ENCODE data around the gene KIF21A.

The KIF21A gene

DNA sequence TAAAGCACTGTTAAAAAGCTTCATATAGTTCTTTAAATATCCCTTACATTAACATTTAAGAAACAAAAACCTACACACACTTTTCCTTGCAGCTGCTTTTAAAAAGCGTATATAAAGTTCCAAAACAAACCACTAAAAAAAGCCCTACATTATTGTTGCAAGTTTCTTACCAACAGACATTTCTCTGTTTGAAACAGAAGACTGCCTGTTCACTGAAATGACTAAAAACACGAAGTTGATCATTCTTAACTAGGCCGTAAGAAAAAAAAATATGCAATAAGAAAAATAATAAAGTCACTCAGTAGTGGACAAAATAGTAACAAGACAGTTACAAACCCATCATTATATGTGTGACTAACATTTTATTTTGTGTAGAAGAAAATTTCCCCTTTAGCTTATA lies 37.3 kb downstream of the KIF21A start:
- no peaks in the 10 kb centered on the region for H3K9me2 ChIP-seq (replicated peaks; ENCODE audit: insufficient read depth, low read length)
- H3K36me3 ChIP-seq (ENCODE audit: low read length), result no peaks in the 10 kb centered on the region
- H3K4me2 ChIP-seq (ENCODE audit: low read depth, low read length, poor library complexity, severe bottlenecking), result no peak overlapping the region
- H3K27me3 ChIP-seq (ENCODE audit: low read length), result no peaks in the 10 kb centered on the region
- H3K27ac ChIP-seq (ENCODE audit: low read depth, low read length), result no peak overlapping the region
- no peaks in the 10 kb centered on the region for H4K20me1 ChIP-seq (ENCODE audit: low read depth, low read length)
- no peaks in the 10 kb centered on the region for H3K79me2 ChIP-seq (ENCODE audit: insufficient read depth, low read length)
- H3K4me3 ChIP-seq (ENCODE audit: insufficient read depth, low read length, poor library complexity, severe bottlenecking), result no peak overlapping the region
- H3F3A ChIP-seq (ENCODE audit: insufficient read depth), result no peaks in the 10 kb centered on the region
- H3K9me3 ChIP-seq (ENCODE audit: insufficient read depth, low read length), result no peaks in the 10 kb centered on the region
- peak overlapping the region; percentile 14 for H2AFZ ChIP-seq (ENCODE audit: low read depth, low read length, severe bottlenecking)
- TF ChIP-seq EZH2phosphoT487 (conservative IDR thresholded peaks at IDR 0.05; ENCODE audit: low read length), result no peak
- TF ChIP-seq, protein P1, sequence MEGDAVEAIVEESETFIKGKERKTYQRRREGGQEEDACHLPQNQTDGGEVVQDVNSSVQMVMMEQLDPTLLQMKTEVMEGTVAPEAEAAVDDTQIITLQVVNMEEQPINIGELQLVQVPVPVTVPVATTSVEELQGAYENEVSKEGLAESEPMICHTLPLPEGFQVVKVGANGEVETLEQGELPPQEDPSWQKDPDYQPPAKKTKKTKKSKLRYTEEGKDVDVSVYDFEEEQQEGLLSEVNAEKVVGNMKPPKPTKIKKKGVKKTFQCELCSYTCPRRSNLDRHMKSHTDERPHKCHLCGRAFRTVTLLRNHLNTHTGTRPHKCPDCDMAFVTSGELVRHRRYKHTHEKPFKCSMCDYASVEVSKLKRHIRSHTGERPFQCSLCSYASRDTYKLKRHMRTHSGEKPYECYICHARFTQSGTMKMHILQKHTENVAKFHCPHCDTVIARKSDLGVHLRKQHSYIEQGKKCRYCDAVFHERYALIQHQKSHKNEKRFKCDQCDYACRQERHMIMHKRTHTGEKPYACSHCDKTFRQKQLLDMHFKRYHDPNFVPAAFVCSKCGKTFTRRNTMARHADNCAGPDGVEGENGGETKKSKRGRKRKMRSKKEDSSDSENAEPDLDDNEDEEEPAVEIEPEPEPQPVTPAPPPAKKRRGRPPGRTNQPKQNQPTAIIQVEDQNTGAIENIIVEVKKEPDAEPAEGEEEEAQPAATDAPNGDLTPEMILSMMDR (IDR thresholded peaks at IDR 0.05; ENCODE audit: insufficient read depth, low read length, poor library complexity, severe bottlenecking), result no peak
- H3K9ac ChIP-seq (ENCODE audit: low read length), result no peak overlapping the region

DNA sequence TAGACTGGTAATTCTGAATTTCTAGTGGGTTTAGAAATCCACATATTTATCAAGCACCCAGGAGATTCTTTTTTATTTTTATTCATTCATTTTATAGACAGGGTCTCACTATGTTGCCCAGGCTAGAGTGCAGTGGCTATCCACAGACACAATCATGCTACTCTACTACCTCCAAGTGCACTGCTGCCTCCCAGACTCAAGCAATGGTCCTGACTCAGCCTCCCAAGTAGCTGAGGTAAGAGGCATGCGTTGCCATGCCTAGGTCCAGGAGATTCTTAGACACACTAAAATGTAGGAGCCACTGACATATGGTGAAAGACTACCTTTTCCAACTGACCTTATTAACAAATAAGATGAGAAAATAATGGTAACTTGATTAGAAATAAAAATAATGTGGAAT lies 38.9 kb downstream of the KIF21A start:
- Histone ChIP-seq H3K27me3 (ENCODE audit: low read length) (no peaks in the 10 kb centered on the region), H3F3A (ENCODE audit: insufficient read depth) (no peaks in the 10 kb centered on the region), H2AFZ (ENCODE audit: low read depth, low read length, severe bottlenecking) (no peak overlapping the region), H3K9me3 (ENCODE audit: insufficient read depth, low read length) (no peaks in the 10 kb centered on the region), H3K27ac (ENCODE audit: low read depth, low read length) (no peak overlapping the region), H3K4me3 (ENCODE audit: insufficient read depth, low read length, poor library complexity, severe bottlenecking) (no peak overlapping the region), H3K9me2 (replicated peaks; ENCODE audit: insufficient read depth, low read length) (no peaks in the 10 kb centered on the region), H4K20me1 (ENCODE audit: low read depth, low read length) (no peaks in the 10 kb centered on the region), H3K79me2 (ENCODE audit: insufficient read depth, low read length) (no peaks in the 10 kb centered on the region), H3K4me2 (ENCODE audit: low read depth, low read length, poor library complexity, severe bottlenecking) (no peak overlapping the region), H3K9ac (ENCODE audit: low read length) (no peak overlapping the region), H3K36me3 (ENCODE audit: low read length) (no peaks in the 10 kb centered on the region)
- TF ChIP-seq EZH2phosphoT487 (conservative IDR thresholded peaks at IDR 0.05; ENCODE audit: low read length), result no peak
- TF ChIP-seq, protein P1 (IDR thresholded peaks at IDR 0.05; ENCODE audit: insufficient read depth, low read length, poor library complexity, severe bottlenecking), result no peak

DNA sequence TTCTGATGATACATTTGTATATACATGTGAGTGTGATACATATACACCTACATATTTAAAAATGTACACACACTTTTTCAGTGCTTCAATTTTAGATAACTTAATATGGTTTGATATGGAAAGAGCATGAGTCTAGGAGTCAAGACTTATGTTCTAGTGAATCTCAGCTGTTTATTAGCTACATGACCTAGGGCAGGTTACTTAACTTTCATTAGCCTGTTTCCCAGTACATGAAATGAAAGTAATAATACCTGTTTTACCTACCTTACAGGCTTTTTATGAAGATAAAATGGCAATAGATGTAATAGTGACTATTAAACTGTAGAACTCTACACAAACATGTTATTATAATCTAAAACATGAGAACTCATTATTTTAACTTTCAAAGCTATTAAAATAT lies 39.5 kb downstream of the KIF21A start:
- Histone ChIP-seq H3K9me2 (replicated peaks; ENCODE audit: insufficient read depth, low read length) (no peaks in the 10 kb centered on the region), H3K9me3 (ENCODE audit: insufficient read depth, low read length) (no peaks in the 10 kb centered on the region), H3K9ac (ENCODE audit: low read length) (no peak overlapping the region), H3F3A (ENCODE audit: insufficient read depth) (no peaks in the 10 kb centered on the region), H4K20me1 (ENCODE audit: low read depth, low read length) (no peaks in the 10 kb centered on the region), H2AFZ (ENCODE audit: low read depth, low read length, severe bottlenecking) (no peak overlapping the region), H3K27ac (ENCODE audit: low read depth, low read length) (no peak overlapping the region), H3K27me3 (ENCODE audit: low read length) (no peaks in the 10 kb centered on the region), H3K79me2 (ENCODE audit: insufficient read depth, low read length) (no peaks in the 10 kb centered on the region), H3K4me2 (ENCODE audit: low read depth, low read length, poor library complexity, severe bottlenecking) (no peak overlapping the region), H3K36me3 (ENCODE audit: low read length) (no peaks in the 10 kb centered on the region), H3K4me3 (ENCODE audit: insufficient read depth, low read length, poor library complexity, severe bottlenecking) (no peak overlapping the region)
- TF ChIP-seq, protein P1 (IDR thresholded peaks at IDR 0.05; ENCODE audit: insufficient read depth, low read length, poor library complexity, severe bottlenecking), result no peak
- no peak for TF ChIP-seq EZH2phosphoT487 (conservative IDR thresholded peaks at IDR 0.05; ENCODE audit: low read length)

Measured in SU-DHL-6 (cell line).